Measurements from ENCODE around the gene NRXN2. TPM values are rescaled to one million over a fixed set of nuclear protein-coding genes. Genes with fewer than 3 reads are reported as not detected.

The NRXN2 gene
- total and polyA plus RNA-seq, 10 of the 15 experiments (the other 5 are each of a cell fraction or from before 2014, with no cell fraction given), result 0.03 to 1.4 (median 0.23) TPM

DNA sequence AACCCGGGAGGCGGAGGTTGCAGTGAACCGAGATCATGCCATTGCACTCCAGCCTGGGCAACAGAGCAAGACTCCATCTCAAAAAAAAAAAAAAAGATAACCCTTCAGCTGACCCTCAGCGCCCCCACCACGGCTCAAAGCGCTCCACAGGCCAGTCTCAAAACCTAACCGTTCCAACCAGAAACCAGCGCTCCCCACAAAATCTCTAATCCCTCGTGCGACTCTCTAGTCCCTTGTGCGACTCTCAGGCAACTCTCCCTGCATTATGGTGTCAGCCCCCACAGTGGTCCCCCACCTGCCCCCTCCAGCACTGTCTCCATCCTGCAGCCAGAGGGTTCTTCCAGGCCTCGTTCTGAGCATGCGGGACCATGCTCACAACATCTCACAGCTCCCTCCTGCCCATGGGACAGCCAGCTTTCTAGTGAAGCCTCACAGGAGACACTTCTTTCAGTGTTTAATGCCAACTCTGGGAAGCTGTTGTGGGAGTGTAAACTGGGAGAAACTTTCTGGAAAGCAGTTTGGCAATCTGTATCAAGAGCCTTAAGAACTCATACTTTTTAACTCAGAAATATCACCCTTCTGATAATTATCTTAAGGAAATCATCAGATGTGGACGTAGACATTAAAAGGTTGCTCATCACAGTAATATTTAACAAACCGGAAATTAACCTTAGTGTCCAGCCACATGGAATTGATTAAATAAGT, 25.1 kb upstream of the NRXN2 start:
- Histone ChIP-seq H3K9me3 (replicated peaks; ENCODE audit: control insufficient read depth, insufficient read depth, low read length) (no peaks in the 10 kb centered on the region), H3K9ac (ENCODE audit: control insufficient read depth, insufficient read depth, low read length) (no peak overlapping the region), H3K4me1 (ENCODE audit: control insufficient read depth, insufficient read depth, low read length) (peaks cover 20% of the 10 kb centered on the region), H3K4me3 (no peak overlapping the region), H2AFZ (ENCODE audit: control insufficient read depth, low read depth, low read length) (no peak overlapping the region), H4K20me1 (ENCODE audit: control insufficient read depth, insufficient read depth) (no peaks in the 10 kb centered on the region), H3K4me2 (ENCODE audit: control insufficient read depth, insufficient read depth) (no peak overlapping the region), H3K27ac (ENCODE audit: control insufficient read depth, insufficient read depth) (no peak overlapping the region), H3K79me2 (ENCODE audit: control insufficient read depth, insufficient read depth, low read length) (no peaks in the 10 kb centered on the region), H3K27me3 (replicated peaks in 1 of 2; ENCODE audit: control insufficient read depth in 2 of 2, insufficient read depth in 2 of 2, low read length in 1 of 2) (peaks cover 0 to 4% of the 10 kb centered on the region in 2 experiments; a peak in 1 of 4 replicates), H3K36me3 (ENCODE audit: control insufficient read depth in 2 of 2, insufficient read depth in 2 of 2, low read length in 1 of 2) (no peaks in the 10 kb centered on the region)
- 91% methylated on average over 15 of the region's 15 CpGs for WGBS (ENCODE audit: insufficient coverage, insufficient replicate concordance, low lambda C conversion rate, missing lambda C conversion rate)
- ChIA-PET POLR2A (interaction anchor here (0.6 to 1.0 kb wide), 3 partner anchors 11 to 24 kb away, joined by 3 read pairs; no protein-coding TSS in a partner anchor), RAD21 (ENCODE audit: unreplicated experiment) (interaction anchor here (1.1 kb wide), 1 partner anchor 31 kb away, joined by 4 read pairs; the partner anchor contains the start of gene SF1), SMC1A (ENCODE audit: uncharacterized antibody, unreplicated experiment) (interaction anchor here (0.9 kb wide), 1 partner anchor 24 kb away, joined by 4 read pairs; no protein-coding TSS in a partner anchor), CTCF (interaction anchor here (1.2 to 2.6 kb wide), 4 partner anchors 20 to 60 kb away, joined by 3 to 11 read pairs (median 5); no protein-coding TSS in a partner anchor)
- BruUV-seq (replicated peaks), result no TSS peak
- TF ChIP-seq IKZF1 (conservative IDR thresholded peaks at IDR 0.05) (no peak), MTA3 (IDR thresholded peaks at IDR 0.05; ENCODE audit: borderline replicate concordance, low read length) (no peak), FOXK2 (IDR thresholded peaks at IDR 0.05) (no peak)
- FAIRE-seq (no peak), DNase-seq (ENCODE audit: low read depth, low spot score) (no peak), ATAC-seq (no peak)
- in situ Hi-C loops (cut with MboI), result no loop called here
- intact Hi-C loops (cut with micrococcal nuclease; ENCODE audit: unreplicated experiment), result no loop called here

DNA sequence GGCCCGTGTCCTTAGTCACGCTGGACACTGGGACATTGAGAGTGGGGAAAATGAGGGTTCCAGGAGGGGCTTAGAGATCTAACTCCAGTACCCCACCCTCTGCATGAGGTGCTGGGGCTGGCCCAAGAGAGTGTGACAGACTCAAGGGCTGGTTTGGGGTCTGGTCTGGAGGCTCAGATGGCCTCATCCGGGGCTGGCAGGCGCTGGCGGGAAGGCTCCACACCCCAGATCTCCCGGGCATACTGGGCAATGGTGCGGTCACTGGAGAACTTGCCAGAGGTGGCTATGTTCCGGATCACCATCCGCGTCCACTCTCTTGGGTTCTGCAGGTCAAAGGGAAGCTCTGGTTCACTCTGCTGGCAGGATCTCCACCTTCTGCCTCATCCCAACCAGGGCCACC, 23.5 kb upstream of the NRXN2 start:
- H2AFZ ChIP-seq (ENCODE audit: control insufficient read depth, low read depth, low read length), result no peak overlapping the region
- FAIRE-seq, result no peak
- CTCF ChIA-PET, result interaction anchor here (0.8 to 2.6 kb wide), 4 partner anchors 21 to 166 kb away, joined by 3 to 11 read pairs (median 4); no protein-coding TSS in a partner anchor

More for the DNA sequence above, 23.5 kb upstream of the NRXN2 start:
- TF ChIP-seq ESRRA (IDR thresholded peaks at IDR 0.05; ENCODE audit: low read length), result no peak
- TF ChIP-seq E2F8 (IDR thresholded peaks at IDR 0.05; ENCODE audit: low read depth, partially characterized antibody), result no peak
- TF ChIP-seq EED (IDR thresholded peaks at IDR 0.05; ENCODE audit: low read depth), result no peak
- no peak for TF ChIP-seq ZNF207 (IDR thresholded peaks at IDR 0.05; ENCODE audit: borderline replicate concordance)
- TF ChIP-seq CREM (IDR thresholded peaks at IDR 0.05; ENCODE audit: low read depth), result no peak
- no peak overlapping the region; the same call in 1 of the 2 replicates for H3K4me2 ChIP-seq (ENCODE audit: control insufficient read depth, insufficient read depth)
- no peaks in the 10 kb centered on the region for H3K9me3 ChIP-seq (replicated peaks; ENCODE audit: control insufficient read depth, insufficient read depth, low read length)
- peaks cover 0 to 5% of the 10 kb centered on the region in 2 experiments; a peak in 2 of 4 replicates for H3K27me3 ChIP-seq (replicated peaks in 1 of 2; ENCODE audit: control insufficient read depth in 2 of 2, insufficient read depth in 2 of 2, low read length in 1 of 2)
- no TSS peak for BruUV-seq (replicated peaks)
- ATAC-seq, result no peak
- no peak overlapping the region for H3K27ac ChIP-seq (ENCODE audit: control insufficient read depth, insufficient read depth)
- intact Hi-C loops (cut with micrococcal nuclease; ENCODE audit: unreplicated experiment) (no loop called here), in situ Hi-C loops (cut with MboI) (no loop called here)
- no peaks in the 10 kb centered on the region for H3K36me3 ChIP-seq (ENCODE audit: control insufficient read depth in 2 of 2, insufficient read depth in 2 of 2, low read length in 1 of 2)
- ChIA-PET RAD21 (ENCODE audit: unreplicated experiment) (interaction anchor here (0.6 kb wide), 1 partner anchor 32 kb away, joined by 3 read pairs; the partner anchor contains the start of gene SF1), POLR2A (interaction anchor here (0.7 to 1.0 kb wide), 3 partner anchors 26 to 539 kb away, joined by 3 read pairs; no protein-coding TSS in a partner anchor), SMC1A (ENCODE audit: uncharacterized antibody, unreplicated experiment) (no interaction called here)
- H3K9ac ChIP-seq (ENCODE audit: control insufficient read depth, insufficient read depth, low read length), result no peak overlapping the region
- no peak for DNase-seq (ENCODE audit: low read depth, low spot score)
- WGBS (ENCODE audit: insufficient coverage, insufficient replicate concordance, low lambda C conversion rate, missing lambda C conversion rate), result 62% methylated on average over 10 of the region's 10 CpGs
- no peaks in the 10 kb centered on the region for H4K20me1 ChIP-seq (ENCODE audit: control insufficient read depth, insufficient read depth)
- no peaks in the 10 kb centered on the region for H3K79me2 ChIP-seq (ENCODE audit: control insufficient read depth, insufficient read depth, low read length)
- H3K4me3 ChIP-seq, result no peak overlapping the region
- peaks cover 29% of the 10 kb centered on the region for H3K4me1 ChIP-seq (ENCODE audit: control insufficient read depth, insufficient read depth, low read length)
